ENCODE measurements around the gene ZBTB40. TPM values are rescaled to one million over a fixed set of nuclear protein-coding genes. Genes with fewer than 3 reads are reported as not detected.

ZBTB40 gene
- total and polyA plus RNA-seq, 2 of the 13 experiments (the other 11 are each of a cell fraction or from before 2014, with no cell fraction given): 8.8 to 16.5 TPM

DNA sequence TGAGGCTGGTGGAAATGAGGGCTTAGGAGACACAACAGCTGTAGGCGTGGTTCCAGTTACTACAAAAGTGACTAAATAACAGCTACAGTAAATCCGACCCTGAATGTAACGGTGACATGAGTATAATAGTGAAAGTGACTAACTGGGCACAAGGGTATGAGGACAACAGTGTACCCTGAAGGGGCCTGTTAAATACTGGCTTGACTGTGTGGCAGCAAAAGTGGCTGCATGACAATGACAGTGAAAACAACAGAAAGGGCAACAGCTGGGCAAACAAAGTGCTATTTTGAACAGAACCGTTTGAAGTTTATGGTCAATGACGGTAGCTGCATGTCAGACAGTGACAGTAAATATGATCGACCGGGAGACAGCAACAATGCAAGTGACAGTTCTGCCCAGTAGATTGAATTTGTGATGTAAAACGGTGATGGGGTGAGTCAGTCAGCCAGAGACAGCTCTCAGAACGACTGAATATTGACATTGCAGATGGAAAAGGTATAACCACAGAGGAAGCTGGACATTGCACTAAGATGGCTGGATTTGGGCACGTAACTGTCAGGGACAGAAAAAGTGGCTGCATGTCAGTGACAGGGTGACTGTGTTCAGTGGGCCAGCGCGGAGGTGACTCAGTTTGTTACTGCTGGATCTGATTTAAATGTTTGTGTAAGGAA is 1.2 kb upstream of the ZBTB40 start (continued):
- TF ChIP-seq, protein P1, sequence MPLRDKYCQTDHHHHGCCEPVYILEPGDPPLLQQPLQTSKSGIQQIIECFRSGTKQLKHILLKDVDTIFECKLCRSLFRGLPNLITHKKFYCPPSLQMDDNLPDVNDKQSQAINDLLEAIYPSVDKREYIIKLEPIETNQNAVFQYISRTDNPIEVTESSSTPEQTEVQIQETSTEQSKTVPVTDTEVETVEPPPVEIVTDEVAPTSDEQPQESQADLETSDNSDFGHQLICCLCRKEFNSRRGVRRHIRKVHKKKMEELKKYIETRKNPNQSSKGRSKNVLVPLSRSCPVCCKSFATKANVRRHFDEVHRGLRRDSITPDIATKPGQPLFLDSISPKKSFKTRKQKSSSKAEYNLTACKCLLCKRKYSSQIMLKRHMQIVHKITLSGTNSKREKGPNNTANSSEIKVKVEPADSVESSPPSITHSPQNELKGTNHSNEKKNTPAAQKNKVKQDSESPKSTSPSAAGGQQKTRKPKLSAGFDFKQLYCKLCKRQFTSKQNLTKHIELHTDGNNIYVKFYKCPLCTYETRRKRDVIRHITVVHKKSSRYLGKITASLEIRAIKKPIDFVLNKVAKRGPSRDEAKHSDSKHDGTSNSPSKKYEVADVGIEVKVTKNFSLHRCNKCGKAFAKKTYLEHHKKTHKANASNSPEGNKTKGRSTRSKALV (CRISPR knock-in tag; IDR thresholded peaks at IDR 0.05): no peak
- no peak for TF ChIP-seq DMAP1 (CRISPR knock-in tag; IDR thresholded peaks at IDR 0.05)
- TF ChIP-seq, protein P2, sequence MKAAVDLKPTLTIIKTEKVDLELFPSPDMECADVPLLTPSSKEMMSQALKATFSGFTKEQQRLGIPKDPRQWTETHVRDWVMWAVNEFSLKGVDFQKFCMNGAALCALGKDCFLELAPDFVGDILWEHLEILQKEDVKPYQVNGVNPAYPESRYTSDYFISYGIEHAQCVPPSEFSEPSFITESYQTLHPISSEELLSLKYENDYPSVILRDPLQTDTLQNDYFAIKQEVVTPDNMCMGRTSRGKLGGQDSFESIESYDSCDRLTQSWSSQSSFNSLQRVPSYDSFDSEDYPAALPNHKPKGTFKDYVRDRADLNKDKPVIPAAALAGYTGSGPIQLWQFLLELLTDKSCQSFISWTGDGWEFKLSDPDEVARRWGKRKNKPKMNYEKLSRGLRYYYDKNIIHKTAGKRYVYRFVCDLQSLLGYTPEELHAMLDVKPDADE (CRISPR knock-in tag; IDR thresholded peaks at IDR 0.05): no peak
- TF ChIP-seq, protein P3, sequence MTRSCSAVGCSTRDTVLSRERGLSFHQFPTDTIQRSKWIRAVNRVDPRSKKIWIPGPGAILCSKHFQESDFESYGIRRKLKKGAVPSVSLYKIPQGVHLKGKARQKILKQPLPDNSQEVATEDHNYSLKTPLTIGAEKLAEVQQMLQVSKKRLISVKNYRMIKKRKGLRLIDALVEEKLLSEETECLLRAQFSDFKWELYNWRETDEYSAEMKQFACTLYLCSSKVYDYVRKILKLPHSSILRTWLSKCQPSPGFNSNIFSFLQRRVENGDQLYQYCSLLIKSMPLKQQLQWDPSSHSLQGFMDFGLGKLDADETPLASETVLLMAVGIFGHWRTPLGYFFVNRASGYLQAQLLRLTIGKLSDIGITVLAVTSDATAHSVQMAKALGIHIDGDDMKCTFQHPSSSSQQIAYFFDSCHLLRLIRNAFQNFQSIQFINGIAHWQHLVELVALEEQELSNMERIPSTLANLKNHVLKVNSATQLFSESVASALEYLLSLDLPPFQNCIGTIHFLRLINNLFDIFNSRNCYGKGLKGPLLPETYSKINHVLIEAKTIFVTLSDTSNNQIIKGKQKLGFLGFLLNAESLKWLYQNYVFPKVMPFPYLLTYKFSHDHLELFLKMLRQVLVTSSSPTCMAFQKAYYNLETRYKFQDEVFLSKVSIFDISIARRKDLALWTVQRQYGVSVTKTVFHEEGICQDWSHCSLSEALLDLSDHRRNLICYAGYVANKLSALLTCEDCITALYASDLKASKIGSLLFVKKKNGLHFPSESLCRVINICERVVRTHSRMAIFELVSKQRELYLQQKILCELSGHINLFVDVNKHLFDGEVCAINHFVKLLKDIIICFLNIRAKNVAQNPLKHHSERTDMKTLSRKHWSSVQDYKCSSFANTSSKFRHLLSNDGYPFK (CRISPR knock-in tag; IDR thresholded peaks at IDR 0.05; ENCODE audit: borderline replicate concordance): no peak
- no peak for TF ChIP-seq POLR2AphosphoS2 (IDR thresholded peaks at IDR 0.05; ENCODE audit: low read depth, low read length)
- TF ChIP-seq, protein P4, sequence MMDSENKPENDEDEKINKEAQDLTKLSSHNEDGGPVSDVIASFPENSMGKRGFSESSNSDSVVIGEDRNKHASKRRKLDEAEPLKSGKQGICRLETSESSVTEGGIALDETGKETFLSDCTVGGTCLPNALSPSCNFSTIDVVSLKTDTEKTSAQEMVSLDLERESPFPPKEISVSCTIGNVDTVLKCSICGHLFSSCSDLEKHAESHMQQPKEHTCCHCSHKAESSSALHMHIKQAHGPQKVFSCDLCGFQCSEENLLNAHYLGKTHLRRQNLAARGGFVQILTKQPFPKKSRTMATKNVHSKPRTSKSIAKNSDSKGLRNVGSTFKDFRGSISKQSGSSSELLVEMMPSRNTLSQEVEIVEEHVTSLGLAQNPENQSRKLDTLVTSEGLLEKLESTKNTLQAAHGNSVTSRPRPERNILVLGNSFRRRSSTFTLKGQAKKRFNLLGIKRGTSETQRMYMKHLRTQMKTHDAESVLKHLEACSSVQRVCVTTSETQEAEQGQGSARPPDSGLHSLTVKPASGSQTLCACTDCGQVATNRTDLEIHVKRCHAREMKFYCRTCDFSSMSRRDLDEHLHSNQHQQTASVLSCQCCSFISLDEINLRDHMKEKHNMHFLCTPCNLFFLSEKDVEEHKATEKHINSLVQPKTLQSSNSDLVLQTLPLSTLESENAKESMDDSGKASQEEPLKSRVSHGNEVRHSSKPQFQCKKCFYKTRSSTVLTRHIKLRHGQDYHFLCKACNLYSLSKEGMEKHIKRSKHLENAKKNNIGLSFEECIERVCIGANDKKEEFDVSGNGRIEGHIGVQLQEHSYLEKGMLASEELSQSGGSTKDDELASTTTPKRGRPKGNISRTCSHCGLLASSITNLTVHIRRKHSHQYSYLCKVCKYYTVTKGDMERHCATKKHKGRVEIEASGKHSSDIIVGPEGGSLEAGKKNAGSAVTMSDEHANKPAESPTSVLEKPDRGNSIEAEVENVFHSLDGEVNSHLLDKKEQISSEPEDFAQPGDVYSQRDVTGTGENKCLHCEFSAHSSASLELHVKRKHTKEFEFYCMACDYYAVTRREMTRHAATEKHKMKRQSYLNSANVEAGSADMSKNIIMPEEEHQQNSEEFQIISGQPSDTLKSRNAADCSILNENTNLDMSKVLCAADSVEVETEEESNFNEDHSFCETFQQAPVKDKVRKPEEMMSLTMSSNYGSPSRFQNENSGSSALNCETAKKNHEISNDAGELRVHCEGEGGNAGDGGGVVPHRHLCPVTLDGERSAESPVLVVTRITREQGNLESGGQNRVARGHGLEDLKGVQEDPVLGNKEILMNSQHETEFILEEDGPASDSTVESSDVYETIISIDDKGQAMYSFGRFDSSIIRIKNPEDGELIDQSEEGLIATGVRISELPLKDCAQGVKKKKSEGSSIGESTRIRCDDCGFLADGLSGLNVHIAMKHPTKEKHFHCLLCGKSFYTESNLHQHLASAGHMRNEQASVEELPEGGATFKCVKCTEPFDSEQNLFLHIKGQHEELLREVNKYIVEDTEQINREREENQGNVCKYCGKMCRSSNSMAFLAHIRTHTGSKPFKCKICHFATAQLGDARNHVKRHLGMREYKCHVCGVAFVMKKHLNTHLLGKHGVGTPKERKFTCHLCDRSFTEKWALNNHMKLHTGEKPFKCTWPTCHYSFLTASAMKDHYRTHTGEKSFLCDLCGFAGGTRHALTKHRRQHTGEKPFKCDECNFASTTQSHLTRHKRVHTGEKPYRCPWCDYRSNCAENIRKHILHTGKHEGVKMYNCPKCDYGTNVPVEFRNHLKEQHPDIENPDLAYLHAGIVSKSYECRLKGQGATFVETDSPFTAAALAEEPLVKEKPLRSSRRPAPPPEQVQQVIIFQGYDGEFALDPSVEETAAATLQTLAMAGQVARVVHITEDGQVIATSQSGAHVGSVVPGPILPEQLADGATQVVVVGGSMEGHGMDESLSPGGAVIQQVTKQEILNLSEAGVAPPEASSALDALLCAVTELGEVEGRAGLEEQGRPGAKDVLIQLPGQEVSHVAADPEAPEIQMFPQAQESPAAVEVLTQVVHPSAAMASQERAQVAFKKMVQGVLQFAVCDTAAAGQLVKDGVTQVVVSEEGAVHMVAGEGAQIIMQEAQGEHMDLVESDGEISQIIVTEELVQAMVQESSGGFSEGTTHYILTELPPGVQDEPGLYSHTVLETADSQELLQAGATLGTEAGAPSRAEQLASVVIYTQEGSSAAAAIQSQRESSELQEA (CRISPR knock-in tag; IDR thresholded peaks at IDR 0.05; ENCODE audit: not compliant biosample characterization): no peak
- TF ChIP-seq, protein P5, sequence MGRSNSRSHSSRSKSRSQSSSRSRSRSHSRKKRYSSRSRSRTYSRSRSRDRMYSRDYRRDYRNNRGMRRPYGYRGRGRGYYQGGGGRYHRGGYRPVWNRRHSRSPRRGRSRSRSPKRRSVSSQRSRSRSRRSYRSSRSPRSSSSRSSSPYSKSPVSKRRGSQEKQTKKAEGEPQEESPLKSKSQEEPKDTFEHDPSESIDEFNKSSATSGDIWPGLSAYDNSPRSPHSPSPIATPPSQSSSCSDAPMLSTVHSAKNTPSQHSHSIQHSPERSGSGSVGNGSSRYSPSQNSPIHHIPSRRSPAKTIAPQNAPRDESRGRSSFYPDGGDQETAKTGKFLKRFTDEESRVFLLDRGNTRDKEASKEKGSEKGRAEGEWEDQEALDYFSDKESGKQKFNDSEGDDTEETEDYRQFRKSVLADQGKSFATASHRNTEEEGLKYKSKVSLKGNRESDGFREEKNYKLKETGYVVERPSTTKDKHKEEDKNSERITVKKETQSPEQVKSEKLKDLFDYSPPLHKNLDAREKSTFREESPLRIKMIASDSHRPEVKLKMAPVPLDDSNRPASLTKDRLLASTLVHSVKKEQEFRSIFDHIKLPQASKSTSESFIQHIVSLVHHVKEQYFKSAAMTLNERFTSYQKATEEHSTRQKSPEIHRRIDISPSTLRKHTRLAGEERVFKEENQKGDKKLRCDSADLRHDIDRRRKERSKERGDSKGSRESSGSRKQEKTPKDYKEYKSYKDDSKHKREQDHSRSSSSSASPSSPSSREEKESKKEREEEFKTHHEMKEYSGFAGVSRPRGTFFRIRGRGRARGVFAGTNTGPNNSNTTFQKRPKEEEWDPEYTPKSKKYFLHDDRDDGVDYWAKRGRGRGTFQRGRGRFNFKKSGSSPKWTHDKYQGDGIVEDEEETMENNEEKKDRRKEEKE (IDR thresholded peaks at IDR 0.05): no peak
- TF ChIP-seq SMYD3 (CRISPR knock-in tag; IDR thresholded peaks at IDR 0.05): no peak
- 0 out of 2 replicates have a peak, but pooled peaks have one; percentile 30 for TF ChIP-seq ZNF761 (CRISPR knock-in tag; conservative IDR thresholded peaks at IDR 0.05)
- TF ChIP-seq ZNF557 (CRISPR knock-in tag; IDR thresholded peaks at IDR 0.05): no peak
- TF ChIP-seq ZNF780A (CRISPR knock-in tag; IDR thresholded peaks at IDR 0.05): no peak

Measured in HepG2 (cell line).